Measurements from ENCODE around the gene BRD4.
A peak's percentile ranks its signal among the peaks of the same experiment; 100 is the strongest.
"Not testable (repeated sequence)": the region's sequence is repeated elsewhere in the genome, so short reads cannot be mapped to it uniquely, and the experiment has no call there.

The BRD4 gene

DNA sequence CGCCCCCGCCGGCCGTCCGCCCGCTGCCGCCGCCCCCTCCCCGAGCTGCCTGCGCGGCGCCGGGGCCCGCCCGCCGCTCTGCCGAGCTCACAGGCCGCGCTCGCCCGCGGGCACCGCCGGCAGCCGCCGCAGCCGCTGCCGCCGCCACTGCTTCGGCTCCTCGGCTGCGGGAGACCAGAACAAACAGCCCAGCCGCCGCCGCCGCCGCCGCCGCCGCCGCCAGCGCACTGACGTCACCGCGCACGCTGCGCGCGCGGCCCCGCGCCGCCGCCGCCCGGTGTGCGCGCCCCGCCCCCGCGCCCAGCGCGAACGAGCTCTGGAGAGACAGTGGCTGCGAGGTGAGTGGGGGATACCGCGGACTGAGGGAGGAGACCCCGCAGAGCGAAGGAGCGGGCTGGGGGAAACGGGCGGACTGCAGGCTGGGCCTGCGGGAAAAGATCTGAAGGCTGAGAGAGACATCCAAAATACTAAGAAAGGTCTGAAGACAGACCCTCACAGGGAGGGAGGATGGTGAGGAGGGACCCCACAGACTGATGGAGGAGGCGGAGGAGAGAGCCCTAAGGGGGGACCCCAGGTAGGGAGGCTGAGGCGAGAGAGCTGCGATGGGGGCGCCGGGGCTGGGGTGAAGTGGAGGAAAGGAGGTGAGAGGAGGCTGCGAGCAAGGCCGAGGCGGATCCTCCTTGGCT lies at the start of gene BRD4:
BRD4 (minus strand) TSS at position 229 of the 686 bp plus-strand sequence. CDS start 59,440 bp downstream, outside the sequence.
- peak; percentile 51 to 67 for DNase-seq (ENCODE audit: low read depth in 2 of 2)

DNA sequence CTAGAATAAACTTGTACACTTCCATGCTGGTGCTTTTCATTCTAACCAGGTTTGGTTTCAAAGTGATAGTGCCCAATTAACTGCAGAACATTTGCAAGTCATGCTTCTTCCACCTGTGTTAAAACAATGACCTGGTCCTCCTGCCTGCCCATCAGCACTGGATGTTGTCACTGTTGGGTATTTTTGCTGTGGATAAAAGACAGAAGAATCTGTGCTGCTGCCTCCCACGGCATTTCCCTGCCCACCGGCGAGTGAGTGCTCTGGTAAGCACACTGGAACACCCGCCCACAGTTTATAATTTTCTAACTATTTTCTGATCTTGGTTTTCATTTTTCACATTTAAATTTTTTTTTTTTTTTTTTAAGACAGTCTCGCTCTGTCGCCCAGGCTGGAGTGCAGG lies 49.5 kb upstream of the BRD4 start:
- DNase-seq (ENCODE audit: low read depth in 2 of 2), result no peak

DNA sequence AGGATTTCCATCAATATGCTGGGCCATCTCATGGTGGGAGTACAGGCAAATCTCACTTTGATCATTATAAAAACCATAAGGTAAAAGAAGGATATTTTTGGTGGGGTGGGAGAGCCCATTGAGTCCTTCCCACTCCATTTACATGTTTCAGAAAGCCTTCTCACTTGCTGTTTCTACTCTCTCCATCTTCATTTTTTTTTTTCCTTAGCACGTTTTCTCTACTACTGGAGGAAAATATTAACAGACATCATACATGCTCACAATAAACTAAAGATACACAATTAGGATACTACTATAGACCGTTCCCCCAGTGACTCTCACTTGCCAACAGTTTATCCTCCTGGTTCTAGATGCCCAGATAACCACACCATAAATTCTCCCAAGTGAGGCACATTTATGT lies 49.1 kb upstream of the BRD4 start:
- DNase-seq (ENCODE audit: low read depth in 2 of 2), result no peak

DNA sequence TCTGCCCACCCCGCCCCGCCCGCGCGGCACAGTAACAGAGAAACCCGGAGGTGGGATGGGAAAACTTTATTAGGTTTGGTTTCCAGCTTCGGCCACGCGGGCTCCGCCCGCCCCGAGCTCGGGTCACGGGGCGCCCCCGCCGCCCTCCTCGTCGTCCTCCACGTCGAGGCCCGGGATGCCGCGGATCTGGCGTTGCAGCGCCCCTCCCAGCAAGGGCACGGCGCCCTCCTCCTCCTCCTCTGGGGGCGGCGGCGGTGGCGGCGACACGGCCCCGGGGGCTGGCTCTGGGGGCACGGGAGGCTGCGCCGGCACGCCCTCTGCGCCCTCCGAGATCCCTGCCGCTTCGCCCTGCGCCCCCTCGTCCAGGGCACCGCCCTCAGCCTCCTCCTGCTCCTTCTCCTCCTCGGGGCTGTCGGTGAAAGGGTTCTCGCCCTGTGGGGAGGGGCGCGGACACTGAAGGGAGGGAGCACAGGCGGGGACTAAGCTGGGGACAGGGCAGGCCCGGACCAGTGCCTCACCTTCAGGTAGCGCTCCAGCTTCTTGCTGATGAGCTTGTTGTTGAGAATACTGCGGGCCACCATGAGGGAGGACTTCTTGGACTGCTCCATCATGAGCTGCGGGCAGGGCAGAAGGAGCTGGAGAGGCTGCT lies 47.8 kb upstream of the BRD4 start:
- no peak for DNase-seq (ENCODE audit: low read depth in 2 of 2)

DNA sequence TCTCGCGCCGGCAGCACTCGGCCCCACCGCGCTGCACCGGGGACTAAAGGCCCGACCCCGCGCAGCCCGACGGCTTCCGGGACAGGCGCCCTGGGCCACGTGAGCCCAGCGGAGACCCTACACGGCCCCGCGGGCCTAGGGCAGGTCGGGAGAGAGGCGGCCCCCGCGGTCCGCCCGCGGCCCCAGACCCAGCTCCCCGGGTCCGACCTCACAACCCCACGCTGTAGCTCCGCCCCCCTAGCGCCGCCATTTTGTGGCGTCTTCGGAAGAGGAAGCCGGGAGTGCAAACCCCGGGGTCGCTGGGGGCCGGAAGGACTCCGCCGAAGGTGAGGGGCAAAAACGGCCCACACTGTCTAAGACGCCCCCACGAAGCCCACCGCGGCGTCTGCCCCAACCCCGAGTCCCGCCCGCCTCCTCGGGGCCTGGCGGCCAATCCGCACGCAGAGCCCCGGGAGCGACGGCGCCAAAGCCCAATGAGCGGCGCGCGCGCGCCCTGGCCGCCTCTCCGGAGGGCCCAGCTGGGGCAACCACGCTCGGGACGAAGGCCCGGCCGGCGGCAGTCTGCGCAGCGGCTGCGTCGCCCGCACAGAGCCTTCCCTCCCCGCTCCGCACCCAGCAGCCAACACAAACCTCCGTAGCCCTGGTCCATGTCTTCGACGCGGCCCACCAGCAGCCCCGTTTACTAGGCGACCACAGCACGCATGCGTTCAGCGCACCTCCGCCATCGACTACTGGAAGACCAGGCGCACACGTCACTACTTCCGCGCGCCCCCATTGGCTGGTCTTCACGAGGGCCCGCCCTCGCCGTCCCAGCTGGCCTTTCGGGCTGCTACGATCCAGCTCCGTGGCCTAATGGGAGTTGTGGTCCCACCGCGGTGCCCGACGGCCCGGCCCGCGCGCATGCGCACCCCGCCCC lies 47.0 kb upstream of the BRD4 start, which contains the start of gene AKAP8:
AKAP8 (minus strand) TSS at position 705 of the 916 bp plus-strand sequence; CDS start at position 649, 56 bp downstream.
- DNase-seq (ENCODE audit: low read depth in 2 of 2), result peak; percentile 95 to 96

DNA sequence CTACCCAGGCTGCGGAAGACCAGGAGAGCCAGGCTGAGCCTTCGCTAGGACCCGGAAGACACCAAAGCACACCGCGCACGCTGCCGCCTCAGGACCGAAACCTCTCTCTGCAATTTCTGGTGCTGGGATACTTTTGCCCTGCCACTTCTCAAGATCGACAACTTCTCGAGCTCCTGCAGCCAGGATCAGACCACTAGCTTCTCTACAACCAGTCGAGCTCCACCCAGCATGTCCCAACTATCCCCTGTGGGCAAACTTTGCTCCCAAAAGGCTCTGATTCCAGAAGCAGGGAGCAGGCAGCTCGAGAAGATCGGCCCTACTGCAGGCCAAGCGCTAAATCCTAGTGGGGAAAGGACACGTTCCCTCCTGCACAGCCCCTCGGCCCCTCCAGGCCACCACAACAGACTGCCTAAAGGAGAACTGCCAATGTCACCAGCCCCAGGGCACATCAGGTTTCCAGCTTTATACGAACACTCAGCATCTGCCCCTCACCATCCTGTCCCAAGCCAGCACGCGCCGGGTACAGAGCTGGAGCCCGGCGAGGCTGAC lies 46.3 kb upstream of the BRD4 start:
- peak; percentile 18 to 49 for DNase-seq (ENCODE audit: low read depth in 2 of 2)

DNA sequence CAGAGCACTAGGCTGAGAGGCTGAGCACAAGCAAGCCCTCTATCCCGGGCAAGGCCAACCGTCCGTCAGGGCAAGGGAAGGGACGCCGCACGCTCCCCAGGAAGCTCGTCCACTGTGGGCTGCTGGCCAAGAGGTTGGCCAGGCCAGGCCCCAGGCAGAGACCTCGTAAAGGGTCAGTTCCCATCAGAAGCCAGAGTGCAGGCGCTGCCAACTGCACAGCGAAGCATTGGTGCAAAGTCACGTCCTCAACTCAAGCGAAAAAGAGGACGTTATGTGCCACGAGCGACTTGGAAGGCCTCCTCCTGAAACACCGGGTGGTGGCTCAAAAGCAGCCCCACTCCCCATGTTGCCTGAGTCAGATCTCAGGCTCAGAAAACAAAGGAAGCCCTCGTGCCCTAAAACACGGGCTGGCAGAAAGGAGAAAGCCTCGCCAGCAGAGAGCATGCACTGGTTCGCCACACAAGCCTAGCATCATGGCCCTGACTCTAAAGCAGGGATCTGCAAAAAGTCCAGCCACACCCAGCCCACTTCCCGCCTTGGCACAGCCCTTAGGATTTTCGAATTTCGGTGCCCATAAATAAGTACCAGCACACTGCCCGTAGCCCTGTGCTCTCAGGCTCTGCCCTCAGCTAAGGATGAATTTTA lies 42.6 kb upstream of the BRD4 start:
- DNase-seq (ENCODE audit: low read depth in 2 of 2), result no peak

DNA sequence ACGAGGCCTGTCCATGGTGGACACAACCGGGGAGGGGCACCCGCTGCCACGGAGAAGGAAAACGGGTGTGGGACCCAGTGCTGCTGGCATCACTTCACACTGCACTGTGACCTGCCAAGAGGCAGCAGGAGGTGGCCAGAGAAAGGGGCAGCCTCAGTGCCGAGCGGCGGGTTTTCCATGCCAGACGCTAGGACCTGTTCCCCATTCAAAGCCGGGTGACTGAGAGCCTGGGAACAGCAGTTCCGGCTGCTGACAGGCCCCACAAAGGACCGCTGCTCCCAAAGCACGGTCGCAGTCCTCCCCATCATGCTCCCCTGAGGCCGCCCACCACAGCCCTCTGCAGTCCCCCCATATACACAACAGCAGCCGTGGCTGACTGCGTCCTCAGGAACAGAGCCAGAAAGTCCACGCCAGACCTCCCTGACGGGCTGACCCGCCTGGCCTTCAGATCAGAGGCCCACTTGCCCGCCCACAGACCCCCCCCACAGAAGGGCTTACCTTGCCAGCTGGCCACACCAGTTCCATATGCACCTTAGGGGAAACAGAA lies 41.8 kb upstream of the BRD4 start:
- no peak for DNase-seq (ENCODE audit: low read depth in 2 of 2)

DNA sequence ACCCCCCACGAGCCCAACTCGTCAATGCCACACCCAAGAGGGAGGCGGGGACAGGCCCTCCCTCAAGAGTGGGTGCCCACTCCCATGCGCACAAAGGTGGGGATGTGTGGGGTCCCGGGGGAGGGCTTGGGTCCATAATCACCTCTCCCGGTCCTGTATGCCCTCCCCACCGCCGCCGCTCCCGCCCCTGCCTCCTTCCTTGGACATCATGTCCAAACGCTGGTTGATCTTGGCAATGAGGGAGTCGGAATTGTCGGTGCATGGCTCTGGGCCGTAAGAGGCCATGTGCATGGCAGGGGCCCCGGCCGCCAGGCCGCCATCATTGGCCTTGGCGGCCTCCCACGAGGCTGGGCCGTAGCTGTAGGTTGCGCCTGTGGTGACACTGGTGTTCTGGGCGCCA lies 41.3 kb upstream of the BRD4 start:
- no peak for DNase-seq (ENCODE audit: low read depth in 2 of 2)

DNA sequence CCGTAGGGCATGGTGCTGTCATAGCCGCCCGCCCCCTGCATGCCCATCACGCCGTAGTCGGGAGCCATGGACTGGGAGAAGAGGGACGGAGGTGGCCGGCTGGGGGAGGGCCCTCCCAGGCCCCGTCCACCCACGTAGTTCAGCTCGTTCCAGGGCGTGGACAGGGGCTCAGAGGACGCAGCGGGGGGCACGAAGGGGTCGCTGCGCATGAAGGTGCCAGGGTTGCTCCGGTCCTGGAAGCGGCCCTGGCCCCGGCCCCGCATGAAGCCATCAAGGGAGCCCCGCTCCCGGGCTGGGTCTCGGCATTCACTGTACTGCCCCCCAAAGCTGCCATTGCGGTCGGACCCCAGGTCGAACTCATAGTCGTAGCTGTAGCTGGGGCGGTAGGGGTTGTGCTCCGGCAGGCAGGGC lies 40.6 kb upstream of the BRD4 start:
- DNase-seq (ENCODE audit: low read depth in 2 of 2), result no peak

DNA sequence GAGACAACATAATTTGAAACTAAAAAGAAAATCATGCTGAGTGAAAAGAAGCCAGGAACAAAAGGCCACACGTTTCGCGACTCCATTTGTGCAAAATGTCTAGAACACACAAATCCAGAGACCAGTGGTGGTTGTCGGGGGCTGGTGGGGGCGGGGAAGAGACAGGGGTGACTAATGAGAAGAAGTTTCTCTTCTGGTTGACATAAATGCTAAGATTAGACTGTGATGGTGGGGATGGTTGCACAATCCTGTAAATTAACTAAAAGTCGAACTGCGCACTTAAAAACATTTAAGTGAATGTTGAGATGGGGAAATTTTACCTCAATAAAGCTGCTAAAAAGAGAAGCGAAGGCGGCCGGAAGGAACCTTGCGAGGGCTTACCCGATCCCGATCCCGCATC lies 40.1 kb upstream of the BRD4 start:
- no peak for DNase-seq (ENCODE audit: low read depth in 2 of 2)

DNA sequence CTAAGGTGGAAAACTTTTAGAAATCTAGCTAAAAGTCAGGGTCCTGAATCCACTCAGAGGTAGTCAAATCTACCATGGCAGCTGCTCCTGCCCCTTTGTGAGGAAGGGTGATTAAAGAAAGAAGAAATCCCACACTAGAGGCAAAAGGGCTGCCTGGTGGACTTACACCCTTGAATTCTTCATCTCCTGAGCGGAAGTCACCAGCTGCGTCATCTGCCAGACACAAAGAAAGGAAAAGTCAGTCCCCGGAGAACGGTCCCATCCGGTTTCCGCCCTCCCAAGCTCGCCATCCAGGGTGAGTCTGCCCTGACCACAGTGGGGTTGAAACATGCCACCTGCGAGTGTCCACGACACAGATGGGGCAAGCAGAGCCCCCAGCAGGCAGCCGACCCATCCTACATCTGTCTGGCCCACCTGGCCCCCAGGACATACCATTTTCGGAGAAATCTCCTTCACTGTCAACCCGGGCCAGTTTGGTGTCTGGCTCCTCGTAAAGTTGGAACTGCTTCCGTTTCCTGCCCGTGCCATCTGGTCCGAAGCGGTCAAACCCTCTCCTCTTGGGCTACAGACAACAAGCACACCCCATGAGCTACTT lies 39.5 kb upstream of the BRD4 start:
- no peak for DNase-seq (ENCODE audit: low read depth in 2 of 2)

DNA sequence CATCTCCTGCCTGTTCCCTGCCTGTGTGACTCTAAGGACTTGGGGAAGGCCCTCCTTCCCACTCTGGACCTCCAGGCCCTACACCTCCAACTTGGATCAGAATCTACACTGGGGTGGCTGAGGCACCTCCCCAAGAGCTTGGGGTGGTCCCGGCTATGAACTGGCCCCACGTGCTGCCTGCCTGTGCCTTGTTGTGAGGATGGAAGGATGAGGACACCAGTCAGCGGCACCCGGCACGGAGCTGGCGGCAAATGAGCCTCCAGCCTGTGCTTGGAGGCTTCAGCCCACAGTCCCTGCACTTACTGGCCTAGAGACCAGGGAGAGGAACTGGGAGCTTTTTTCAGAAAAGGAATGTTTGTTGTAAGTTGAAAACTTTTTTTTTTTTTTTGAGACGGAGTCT lies 38.8 kb upstream of the BRD4 start:
- DNase-seq (ENCODE audit: low read depth in 2 of 2), result no peak

DNA sequence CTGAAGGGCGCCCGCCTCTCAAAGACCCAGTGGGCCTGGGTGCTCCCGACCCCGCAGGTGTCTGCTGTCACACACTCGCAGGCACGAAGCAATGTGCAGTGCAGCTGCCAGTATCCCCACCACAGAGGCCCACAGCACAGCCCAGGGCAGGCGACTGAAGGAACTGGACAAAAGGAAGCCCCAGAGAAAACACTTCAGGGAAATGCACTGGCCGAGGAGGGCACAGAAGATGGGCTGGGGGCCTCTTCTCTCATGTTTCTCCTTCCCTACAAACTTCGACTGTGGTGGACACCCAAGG lies 37.2 kb upstream of the BRD4 start:
- DNase-seq (ENCODE audit: low read depth in 2 of 2), result no peak

DNA sequence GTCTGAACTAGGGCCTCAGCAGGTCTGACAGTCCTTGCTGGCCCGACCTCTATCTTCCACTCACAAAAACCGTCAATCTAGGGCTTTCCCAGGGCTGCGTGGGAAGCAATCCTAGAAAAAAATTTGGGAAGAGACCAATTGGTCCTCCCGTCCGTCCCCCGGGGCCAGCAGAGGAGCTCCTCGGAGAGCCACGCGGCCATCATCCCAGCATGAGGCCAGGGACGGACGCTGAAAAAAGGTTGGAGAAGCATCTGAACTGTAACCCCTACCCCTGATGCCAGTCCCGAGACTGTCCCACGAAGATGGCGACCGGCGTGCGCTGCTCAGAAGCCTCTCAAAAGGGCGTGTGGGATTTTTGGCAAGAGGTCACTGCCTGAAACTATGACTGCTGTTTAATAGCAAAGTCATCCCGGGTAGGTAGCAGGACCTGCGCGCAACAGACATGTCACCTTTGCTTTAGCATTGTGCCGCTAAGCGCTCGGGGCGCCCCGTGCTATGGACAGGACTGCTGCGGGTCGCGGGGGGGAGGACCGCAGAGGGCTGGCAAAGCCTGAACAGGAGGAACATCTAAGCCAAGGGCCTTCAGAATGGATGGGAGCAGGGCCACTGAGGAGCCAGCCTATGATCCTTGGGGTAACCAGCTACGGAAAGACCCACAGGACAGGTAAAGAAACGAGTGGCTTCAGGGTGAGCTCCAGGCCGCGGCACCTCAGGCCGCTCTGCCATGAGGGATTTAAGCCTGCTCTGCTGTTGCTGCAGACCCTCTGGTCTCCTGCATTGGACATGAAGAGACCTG lies 36.7 kb upstream of the BRD4 start:
- no peak for DNase-seq (ENCODE audit: low read depth in 2 of 2)

DNA sequence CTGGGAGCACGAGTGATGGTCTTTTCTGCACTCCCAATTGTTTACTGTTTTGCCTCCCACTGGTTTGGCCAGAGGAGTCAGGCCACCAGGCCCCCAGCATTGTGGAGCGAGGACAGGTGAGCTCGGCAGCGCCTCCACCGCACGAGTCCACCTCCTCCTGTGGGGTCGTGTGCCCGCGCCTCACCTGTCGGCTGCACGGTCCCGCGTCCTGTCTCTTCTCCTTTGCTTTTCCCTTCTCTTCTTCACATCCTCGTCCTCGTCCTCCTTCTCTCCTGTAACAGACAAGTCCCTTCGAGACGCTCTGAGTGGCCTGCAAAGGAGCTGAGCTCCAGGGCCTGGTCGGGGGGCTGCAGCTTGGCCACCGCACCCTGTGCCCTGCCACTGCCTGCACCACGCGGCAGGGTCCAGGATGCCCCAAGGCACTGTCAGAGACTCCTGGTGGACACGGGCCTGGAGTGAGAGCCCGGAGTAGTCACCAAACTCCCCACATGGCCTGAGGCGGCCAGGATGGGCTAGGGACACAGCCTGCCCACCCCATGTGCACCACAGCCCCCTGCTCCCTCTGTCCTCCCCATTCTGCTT lies 35.8 kb upstream of the BRD4 start:
- no peak for DNase-seq (ENCODE audit: low read depth in 2 of 2)

DNA sequence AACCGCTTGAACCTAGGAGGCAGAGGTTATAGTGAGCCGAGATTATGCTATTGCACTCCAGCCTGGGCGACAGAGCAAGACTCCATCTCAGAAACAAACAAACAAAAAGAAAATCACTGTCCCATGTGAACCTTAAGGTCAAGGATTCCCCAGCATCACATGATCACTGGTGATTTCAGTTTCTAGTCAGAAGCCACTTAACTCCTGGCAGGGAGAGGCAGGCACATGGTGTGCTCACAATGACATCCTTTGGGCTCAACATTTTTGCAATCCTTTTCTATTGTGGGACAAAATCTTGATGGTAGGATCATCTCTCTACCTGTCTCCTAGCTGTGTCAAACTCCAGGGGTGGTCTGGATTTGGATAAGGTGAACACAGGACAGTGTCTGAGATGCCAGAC lies 35.1 kb upstream of the BRD4 start:
- DNase-seq (ENCODE audit: low read depth in 2 of 2), result no peak

DNA sequence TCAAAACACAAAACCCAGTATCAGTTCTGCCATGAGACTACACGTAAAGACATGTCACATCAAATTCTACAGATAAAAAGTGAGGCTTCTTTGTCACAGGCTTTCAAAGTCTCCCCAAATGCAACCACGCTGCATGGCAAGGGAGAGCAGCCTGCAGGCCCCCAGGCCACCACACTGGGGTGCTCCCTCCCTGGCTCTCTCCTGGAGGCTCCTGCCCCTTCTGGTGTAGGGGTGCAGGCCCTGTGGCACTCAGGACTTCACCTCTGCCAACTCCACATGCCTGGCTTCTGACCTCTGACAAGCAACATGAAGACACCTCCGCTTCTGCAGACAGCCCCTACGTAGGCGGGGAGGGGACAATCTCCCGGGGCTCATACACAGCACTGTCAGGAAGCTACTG lies 32.9 kb upstream of the BRD4 start:
- no peak for DNase-seq (ENCODE audit: low read depth in 2 of 2)

DNA sequence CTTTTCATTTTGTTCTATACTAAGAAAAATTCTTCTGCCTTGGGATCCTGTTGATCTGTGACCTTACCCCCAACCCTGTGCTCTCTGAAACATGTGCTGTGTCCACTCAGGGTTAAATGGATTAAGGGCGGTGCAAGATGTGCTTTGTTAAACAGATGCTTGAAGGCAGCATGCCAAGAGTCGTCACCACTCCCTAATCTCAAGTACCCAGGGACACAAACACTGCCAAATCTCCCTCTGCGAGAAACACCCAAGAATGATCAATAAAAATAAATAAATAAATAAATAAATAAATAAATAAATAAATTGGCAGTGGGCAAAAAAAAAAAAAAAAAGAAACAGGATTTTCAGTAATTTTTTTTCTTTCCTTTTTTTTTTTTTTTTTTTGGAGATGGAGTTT lies 31.5 kb upstream of the BRD4 start:
- not testable (repeated sequence) for DNase-seq (ENCODE audit: low read depth in 2 of 2)

DNA sequence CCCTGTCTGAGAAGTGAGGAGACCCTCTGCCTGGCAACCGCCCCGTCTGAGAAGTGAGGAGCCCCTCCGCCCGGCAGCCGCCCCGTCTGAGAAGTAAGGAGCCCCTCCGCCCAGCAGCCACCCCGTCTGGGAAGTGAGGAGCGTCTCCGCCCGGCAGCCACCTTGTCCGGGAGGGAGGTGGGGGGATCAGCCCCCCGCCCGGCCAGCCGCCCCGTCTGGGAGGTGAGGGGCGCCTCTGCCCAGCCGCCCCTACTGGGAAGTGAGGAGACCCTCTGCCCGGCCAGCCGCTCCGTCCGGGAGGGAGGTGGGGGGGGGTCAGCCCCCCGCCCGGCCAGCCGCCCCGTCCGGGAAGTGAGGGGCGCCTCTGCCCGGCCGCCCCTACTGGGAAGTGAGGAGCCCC lies 30.7 kb upstream of the BRD4 start:
- not testable (repeated sequence) for DNase-seq (ENCODE audit: low read depth in 2 of 2)

Measured in stimulated activated CD4-positive, alpha-beta T cell treated with anti-CD3 and anti-CD28 coated beads, Interleukin-12 subunit alpha, Interleukin-12 subunit beta, amount 100 ng/mL, for 24 hours (primary cell).